Tibial nerve (tissue), 4 donors: ENCODE data around the gene PEDS1.

Experiments used
- EP300 ChIP-seq, 2 donors: sonication (generic); formaldehyde crosslinking; IDR thresholded peaks; one replicate each; pipeline ENCODE4 v1.6.1; 2017; ENCODE audit warnings: antibody characterized with exemption in 2 of 2, mild to moderate bottlenecking in 1 of 2
- TF ChIP-seq, protein P1 (sequence below), 5 experiments: fragments of 200-600 bp in 3 of 5; fragments of 450-650 bp in 2 of 5; sonication (generic) in 3 of 5; IDR thresholded peaks; one replicate each; pipeline ENCODE4 v1.5.1; 2016 to 2019; ENCODE audit warnings: antibody characterized with exemption in 5 of 5, mild to moderate bottlenecking in 3 of 5, moderate library complexity in 2 of 5

DNA sequence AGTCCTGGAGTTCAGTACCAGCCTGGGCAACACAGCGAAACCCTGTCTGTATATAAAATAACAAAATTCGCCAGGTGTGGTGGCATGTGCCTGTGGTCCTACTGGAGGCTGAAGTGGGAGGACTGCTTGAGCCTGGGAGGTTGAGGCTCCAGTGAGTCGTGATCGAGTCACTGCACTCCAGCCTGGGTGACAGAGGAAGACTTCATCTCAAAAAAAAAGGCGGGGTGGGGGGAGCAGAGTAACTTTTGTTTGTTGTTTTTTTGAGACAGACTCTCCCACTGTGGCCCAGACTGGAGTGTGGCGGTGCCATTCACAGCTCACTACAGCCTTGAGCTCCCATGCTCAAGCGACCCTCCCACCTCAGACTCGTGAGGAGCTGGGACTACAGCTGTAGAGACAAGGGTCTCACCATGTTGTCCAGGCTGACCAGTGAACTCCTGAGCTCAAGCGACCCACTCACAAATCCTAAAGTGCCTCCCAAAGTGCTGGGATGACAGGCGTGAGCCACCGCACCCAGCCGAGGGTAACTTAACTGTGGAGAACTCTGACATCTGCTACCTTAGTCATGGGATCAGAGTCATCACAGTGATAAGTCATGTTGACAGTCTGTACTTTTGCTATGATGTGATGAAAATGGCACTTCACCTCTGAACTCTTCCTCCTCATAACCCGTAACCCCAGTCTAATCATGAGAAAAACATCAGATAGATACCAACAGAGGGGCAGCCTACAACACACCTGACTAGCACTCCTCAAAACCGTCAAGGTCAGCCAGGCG, 16.5 kb downstream of the PEDS1 start:
- TF ChIP-seq, protein P1, sequence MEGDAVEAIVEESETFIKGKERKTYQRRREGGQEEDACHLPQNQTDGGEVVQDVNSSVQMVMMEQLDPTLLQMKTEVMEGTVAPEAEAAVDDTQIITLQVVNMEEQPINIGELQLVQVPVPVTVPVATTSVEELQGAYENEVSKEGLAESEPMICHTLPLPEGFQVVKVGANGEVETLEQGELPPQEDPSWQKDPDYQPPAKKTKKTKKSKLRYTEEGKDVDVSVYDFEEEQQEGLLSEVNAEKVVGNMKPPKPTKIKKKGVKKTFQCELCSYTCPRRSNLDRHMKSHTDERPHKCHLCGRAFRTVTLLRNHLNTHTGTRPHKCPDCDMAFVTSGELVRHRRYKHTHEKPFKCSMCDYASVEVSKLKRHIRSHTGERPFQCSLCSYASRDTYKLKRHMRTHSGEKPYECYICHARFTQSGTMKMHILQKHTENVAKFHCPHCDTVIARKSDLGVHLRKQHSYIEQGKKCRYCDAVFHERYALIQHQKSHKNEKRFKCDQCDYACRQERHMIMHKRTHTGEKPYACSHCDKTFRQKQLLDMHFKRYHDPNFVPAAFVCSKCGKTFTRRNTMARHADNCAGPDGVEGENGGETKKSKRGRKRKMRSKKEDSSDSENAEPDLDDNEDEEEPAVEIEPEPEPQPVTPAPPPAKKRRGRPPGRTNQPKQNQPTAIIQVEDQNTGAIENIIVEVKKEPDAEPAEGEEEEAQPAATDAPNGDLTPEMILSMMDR (IDR thresholded peaks at IDR 0.05): no peak
- no peak for TF ChIP-seq EP300 (IDR thresholded peaks at IDR 0.05)
